ENCODE measurements around the gene COPS7B. TPM values are rescaled to one million over a fixed set of nuclear protein-coding genes. Genes with fewer than 3 reads are reported as not detected.

The COPS7B gene
- total RNA-seq, 1 experiment from 2014 or later, result 41.3 TPM

GRCh38 chr2:231743376-231744116 lies 42.7 kb upstream of the COPS7B start:
- no TSS peak for BruUV-seq (replicated peaks)

More at GRCh38 chr2:231743376-231744116, 42.7 kb upstream of the COPS7B start:
- Histone ChIP-seq H3K36me3 (ENCODE audit: control insufficient read depth, insufficient read depth, low read length) (no peaks in the 10 kb centered on the region), H3K4me1 (ENCODE audit: control insufficient read depth, insufficient read depth, low read length) (no peaks in the 10 kb centered on the region), H3K27me3 (ENCODE audit: control insufficient read depth, insufficient read depth, low read length) (no peaks in the 10 kb centered on the region), H3K9me3 (ENCODE audit: control insufficient read depth, insufficient read depth, low read depth, low read length) (no peaks in the 10 kb centered on the region), H3K4me3 (ENCODE audit: low read depth in 2 of 2, low read length in 2 of 2) (no peak overlapping the region), H3K27ac (ENCODE audit: low read length) (no peak overlapping the region)
- ChIA-PET POLR2A (interaction anchor here (0.6 kb wide), 1 partner anchor 12 kb away, joined by 7 read pairs; no protein-coding TSS in a partner anchor), CTCF (interaction anchor here (0.6 kb wide), 2 partner anchors 8 to 509 kb away, joined by 3 read pairs; no protein-coding TSS in a partner anchor)
- TF ChIP-seq CTCF (IDR thresholded peaks at IDR 0.05), result no peak
- TF ChIP-seq REST (IDR thresholded peaks at IDR 0.05; ENCODE audit: insufficient read depth in 1 of 2, low read depth in 2 of 2, low read length in 1 of 2), result no peak
- TF ChIP-seq POLR2AphosphoS5 (IDR thresholded peaks at IDR 0.05; ENCODE audit: low read depth, low read length), result no peak
- TF ChIP-seq SIN3A (IDR thresholded peaks at IDR 0.05; ENCODE audit: borderline replicate concordance, insufficient read depth, low read depth, low read length), result no peak
- TF ChIP-seq TCF7L2 (IDR thresholded peaks at IDR 0.05; ENCODE audit: low read depth, low read length), result no peak
- ATAC-seq, result no peak
- intact Hi-C loops (cut with micrococcal nuclease; ENCODE audit: unreplicated experiment) (no loop called here), in situ Hi-C loops (cut with HindIII; ENCODE audit: low pct_unique_long_range_greater_than_20kb, low sequenced_read_pairs) (no loop called here)
- no peak for DNase-seq (ENCODE audit: low read depth, low spot score)

All from Panc1 (cell line).